ENCODE results near the gene RPS6KA5.

GRCh38 chr14:90990141-90990540 lies 70.3 kb downstream of the RPS6KA5 start:
- TF ChIP-seq, protein P1, sequence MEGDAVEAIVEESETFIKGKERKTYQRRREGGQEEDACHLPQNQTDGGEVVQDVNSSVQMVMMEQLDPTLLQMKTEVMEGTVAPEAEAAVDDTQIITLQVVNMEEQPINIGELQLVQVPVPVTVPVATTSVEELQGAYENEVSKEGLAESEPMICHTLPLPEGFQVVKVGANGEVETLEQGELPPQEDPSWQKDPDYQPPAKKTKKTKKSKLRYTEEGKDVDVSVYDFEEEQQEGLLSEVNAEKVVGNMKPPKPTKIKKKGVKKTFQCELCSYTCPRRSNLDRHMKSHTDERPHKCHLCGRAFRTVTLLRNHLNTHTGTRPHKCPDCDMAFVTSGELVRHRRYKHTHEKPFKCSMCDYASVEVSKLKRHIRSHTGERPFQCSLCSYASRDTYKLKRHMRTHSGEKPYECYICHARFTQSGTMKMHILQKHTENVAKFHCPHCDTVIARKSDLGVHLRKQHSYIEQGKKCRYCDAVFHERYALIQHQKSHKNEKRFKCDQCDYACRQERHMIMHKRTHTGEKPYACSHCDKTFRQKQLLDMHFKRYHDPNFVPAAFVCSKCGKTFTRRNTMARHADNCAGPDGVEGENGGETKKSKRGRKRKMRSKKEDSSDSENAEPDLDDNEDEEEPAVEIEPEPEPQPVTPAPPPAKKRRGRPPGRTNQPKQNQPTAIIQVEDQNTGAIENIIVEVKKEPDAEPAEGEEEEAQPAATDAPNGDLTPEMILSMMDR (IDR thresholded peaks at IDR 0.05; ENCODE audit: low read length) = no peak
- TF ChIP-seq EZH2 (IDR thresholded peaks at IDR 0.05; ENCODE audit: borderline replicate concordance, low read length) = no peak
